ENCODE measurements around the gene HERC6. TPM values are rescaled to one million over a fixed set of nuclear protein-coding genes. Genes with fewer than 3 reads are reported as not detected.

Gene HERC6
- total and polyA plus RNA-seq, 2 donors (not counting 1 experiment from before 2014, with no cell fraction given) = 5.1 to 10.9 TPM

DNA sequence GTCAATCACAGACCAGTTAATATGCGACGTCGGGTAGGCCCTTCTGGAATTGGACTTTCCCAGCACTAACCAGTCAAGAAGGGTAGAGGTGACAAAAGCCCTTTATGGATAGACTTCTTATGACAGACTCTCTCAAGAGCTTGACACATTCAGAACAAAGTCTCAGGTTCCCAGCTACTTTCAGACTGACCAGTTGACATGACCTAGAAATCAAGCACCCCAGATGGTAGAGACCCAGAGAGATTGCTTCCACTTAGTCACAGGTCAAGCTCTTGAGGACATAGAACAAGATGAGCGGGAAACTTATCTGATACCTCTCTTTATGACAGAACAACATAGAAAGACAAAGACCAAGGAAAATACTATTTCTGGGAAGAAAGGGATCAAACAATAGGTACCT, 21.4 kb upstream of the HERC6 start:
- no peaks in the 10 kb centered on the region for H3K4me1 Mint-ChIP-seq
- Histone ChIP-seq H3K27me3 (replicated peaks in 1 of 4; ENCODE audit: control extremely low read depth in 1 of 4, control insufficient read depth in 3 of 4, insufficient read depth in 4 of 4, low read length in 3 of 4) (no peaks in the 10 kb centered on the region), H3K4me2 (replicated peaks; ENCODE audit: low read depth, low read length, poor library complexity, severe bottlenecking) (no peak overlapping the region), H4K20me1 (ENCODE audit: control insufficient read depth, insufficient read depth, low read length, poor library complexity, severe bottlenecking) (no peaks in the 10 kb centered on the region), H3K36me3 (replicated peaks in 1 of 2; ENCODE audit: control extremely low read depth in 1 of 2, control insufficient read depth in 1 of 2, extremely low read depth in 1 of 2, insufficient read depth in 2 of 2, low read length in 1 of 2) (no peaks in the 10 kb centered on the region), H3K9me3 (ENCODE audit: control extremely low read depth in 1 of 3, control insufficient read depth in 2 of 3, insufficient read depth in 1 of 3, low read length in 2 of 3) (peaks cover 7 to 24% (median 10%) of the 10 kb centered on the region in 3 donors), H3K4me1 (ENCODE audit: control insufficient read depth in 2 of 2, insufficient read depth in 2 of 2, low read length in 2 of 2) (no peaks in the 10 kb centered on the region), H3K4me3 (ENCODE audit: control extremely low read depth in 1 of 5, extremely low read depth in 1 of 5, insufficient read depth in 1 of 5, low read depth in 2 of 5, low read length in 4 of 5) (no peak overlapping the region), H3K79me2 (ENCODE audit: control insufficient read depth, insufficient read depth, low read length) (no peaks in the 10 kb centered on the region), H3K9ac (ENCODE audit: low read length) (no peak overlapping the region), H3K27ac (ENCODE audit: low read length in 2 of 2) (no peak overlapping the region), H2AFZ (ENCODE audit: insufficient read depth, low read depth, low read length, poor library complexity, severe bottlenecking) (no peak overlapping the region)
- CTCF ChIA-PET = no interaction called here
- no peak overlapping the region for H3K4me3 Mint-ChIP-seq
- intact Hi-C loops (cut with micrococcal nuclease) = no loop called here
- no peak for TF ChIP-seq CTCF (IDR thresholded peaks at IDR 0.05)
- no peak for TF ChIP-seq EZH2 (IDR thresholded peaks at IDR 0.05; ENCODE audit: borderline replicate concordance, insufficient read depth, low read depth, low read length, poor library complexity, severe bottlenecking)
- POLR2A ChIA-PET = no interaction called here
- WGBS (ENCODE audit: insufficient coverage) = 100% methylated on average over 4 of the region's 4 CpGs
- DNase-seq (no peak), ATAC-seq (ENCODE audit: low read depth) (no peak)
- H3K27ac Mint-ChIP-seq = no peak overlapping the region
- peaks cover 3% of the 10 kb centered on the region for H3K27me3 Mint-ChIP-seq
- no peaks in the 10 kb centered on the region for H3K9me3 Mint-ChIP-seq (ENCODE audit: insufficient read depth)

GRCh38 chr4:88359558-88359957, 19.1 kb upstream of the HERC6 start:
- Histone ChIP-seq H3K4me2 (replicated peaks; ENCODE audit: low read depth, low read length, poor library complexity, severe bottlenecking) (no peak overlapping the region), H4K20me1 (ENCODE audit: control insufficient read depth, insufficient read depth, low read length, poor library complexity, severe bottlenecking) (no peaks in the 10 kb centered on the region), H3K27ac (ENCODE audit: low read length in 2 of 2) (no peak overlapping the region), H3K4me1 (ENCODE audit: control insufficient read depth in 2 of 2, insufficient read depth in 2 of 2, low read length in 2 of 2) (no peaks in the 10 kb centered on the region), H3K9ac (ENCODE audit: low read length) (no peak overlapping the region), H3K4me3 (ENCODE audit: control extremely low read depth in 1 of 5, extremely low read depth in 1 of 5, insufficient read depth in 1 of 5, low read depth in 2 of 5, low read length in 4 of 5) (no peak overlapping the region), H3K36me3 (replicated peaks in 1 of 2; ENCODE audit: control extremely low read depth in 1 of 2, control insufficient read depth in 1 of 2, extremely low read depth in 1 of 2, insufficient read depth in 2 of 2, low read length in 1 of 2) (no peaks in the 10 kb centered on the region), H3K9me3 (ENCODE audit: control extremely low read depth in 1 of 3, control insufficient read depth in 2 of 3, insufficient read depth in 1 of 3, low read length in 2 of 3) (peaks cover 5 to 22% (median 7%) of the 10 kb centered on the region in 3 donors), H3K27me3 (replicated peaks in 1 of 4; ENCODE audit: control extremely low read depth in 1 of 4, control insufficient read depth in 3 of 4, insufficient read depth in 4 of 4, low read length in 3 of 4) (peaks cover 0 to 2% (median 0%) of the 10 kb centered on the region in 4 experiments), H2AFZ (ENCODE audit: insufficient read depth, low read depth, low read length, poor library complexity, severe bottlenecking) (no peak overlapping the region), H3K79me2 (ENCODE audit: control insufficient read depth, insufficient read depth, low read length) (no peaks in the 10 kb centered on the region)
- POLR2A ChIA-PET = no interaction called here
- no peaks in the 10 kb centered on the region for H3K4me1 Mint-ChIP-seq
- TF ChIP-seq CTCF (IDR thresholded peaks at IDR 0.05) = no peak
- TF ChIP-seq EZH2 (IDR thresholded peaks at IDR 0.05; ENCODE audit: borderline replicate concordance, insufficient read depth, low read depth, low read length, poor library complexity, severe bottlenecking) = no peak
- H3K27me3 Mint-ChIP-seq = peaks cover 5% of the 10 kb centered on the region
- no peak overlapping the region for H3K4me3 Mint-ChIP-seq
- DNase-seq (no peak), ATAC-seq (ENCODE audit: low read depth) (no peak)
- no peak overlapping the region for H3K27ac Mint-ChIP-seq
- WGBS (ENCODE audit: insufficient coverage) = 98% methylated on average over 8 of the region's 10 CpGs
- peaks cover 7% of the 10 kb centered on the region for H3K9me3 Mint-ChIP-seq (ENCODE audit: insufficient read depth)
- CTCF ChIA-PET = interaction anchor here (1.0 kb wide), 1 partner anchor 140 kb away, joined by 3 read pairs; no protein-coding TSS in a partner anchor
- intact Hi-C loops (cut with micrococcal nuclease) = no loop called here
